Karpas-422 (cell line): Measurements from ENCODE around the gene NDUFA13. TPM values are rescaled to one million over a fixed set of nuclear protein-coding genes. Genes with fewer than 3 reads are reported as not detected.

Source experiments
- DNase-seq: peaks from one replicate; pipeline ENCODE4 v3.0.0-alpha.2; 2015
- H2AFZ ChIP-seq: fragments of 200-600 bp; sonication (generic); 2 replicates; pipeline ENCODE4 v1.6.1; 2014; ENCODE audit warnings: antibody characterized with exemption, low read length, mixed read lengths
- H3K27ac ChIP-seq: fragments of 200-600 bp; sonication (generic); 2 replicates; pipeline ENCODE4 v1.5.1; 2014; ENCODE audit warnings: mild to moderate bottlenecking, low read length, moderate library complexity
- H3K27me3 ChIP-seq: fragments of 200-600 bp; sonication (generic); 2 replicates; pipeline ENCODE4 v1.6.1; 2014; ENCODE audit warnings: low read length, mixed read lengths
- H3K36me3 ChIP-seq: fragments of 200-600 bp; sonication (generic); 2 replicates; pipeline ENCODE4 v1.6.1; 2014; ENCODE audit warnings: low read length, mixed read lengths; ENCODE audit not compliant: insufficient read depth
- H3K4me1 ChIP-seq: fragments of 200-600 bp; sonication (generic); 2 replicates; pipeline ENCODE4 v1.6.1; 2014; ENCODE audit warnings: mild to moderate bottlenecking, low read length, mixed read lengths
- H3K4me2 ChIP-seq: fragments of 200-600 bp; sonication (generic); 2 replicates; pipeline ENCODE4 v1.6.1; 2014; ENCODE audit warnings: low read length, low read depth, mild to moderate bottlenecking; ENCODE audit not compliant: poor library complexity, severe bottlenecking
- H3K4me3 ChIP-seq: fragments of 200-600 bp; sonication (generic); 2 replicates; pipeline ENCODE4 v1.5.1; 2014; ENCODE audit warnings: mild to moderate bottlenecking, antibody characterized with exemption, low read length, mixed read lengths
- H3K79me2 ChIP-seq: fragments of 200-600 bp; sonication (generic); 2 replicates; pipeline ENCODE4 v1.6.1; 2014; ENCODE audit warnings: mild to moderate bottlenecking, low read length, mixed read lengths
- H3K9ac ChIP-seq: fragments of 200-600 bp; sonication (generic); 2 replicates; pipeline ENCODE4 v1.6.0; 2014; ENCODE audit warnings: low read length
- H3K9me2 ChIP-seq: fragments of 200-600 bp; sonication (generic), shearing (Covaris generic); replicated peaks from 2 replicates; pipeline ENCODE4 v1.6.0; 2014; ENCODE audit warnings: mild to moderate bottlenecking, low read length, moderate library complexity; ENCODE audit not compliant: insufficient read depth
- H3K9me3 ChIP-seq: fragments of 300-700, 200-600 bp; sonication (generic); 2 replicates; pipeline ENCODE4 v1.6.1; 2014; ENCODE audit warnings: low read length, mixed read lengths
- H4K20me1 ChIP-seq: fragments of 200-600 bp; sonication (generic); 2 replicates; pipeline ENCODE4 v1.6.1; 2014; ENCODE audit warnings: mild to moderate bottlenecking, antibody characterized with exemption, low read length, low read depth; ENCODE audit not compliant: insufficient read depth
- total RNA-seq: library from RNA; depleted of rRNA; stranded (reverse); fragments of >200 nt; shearing (Covaris generic); gene quantifications from 2 replicates; pipeline ENCODE4 v1.2.3, GENCODE V29; 2014; ENCODE audit warnings: low replicate concordance

Gene NDUFA13
- total RNA-seq, 1 experiment from 2014 or later, result 255 TPM

DNA sequence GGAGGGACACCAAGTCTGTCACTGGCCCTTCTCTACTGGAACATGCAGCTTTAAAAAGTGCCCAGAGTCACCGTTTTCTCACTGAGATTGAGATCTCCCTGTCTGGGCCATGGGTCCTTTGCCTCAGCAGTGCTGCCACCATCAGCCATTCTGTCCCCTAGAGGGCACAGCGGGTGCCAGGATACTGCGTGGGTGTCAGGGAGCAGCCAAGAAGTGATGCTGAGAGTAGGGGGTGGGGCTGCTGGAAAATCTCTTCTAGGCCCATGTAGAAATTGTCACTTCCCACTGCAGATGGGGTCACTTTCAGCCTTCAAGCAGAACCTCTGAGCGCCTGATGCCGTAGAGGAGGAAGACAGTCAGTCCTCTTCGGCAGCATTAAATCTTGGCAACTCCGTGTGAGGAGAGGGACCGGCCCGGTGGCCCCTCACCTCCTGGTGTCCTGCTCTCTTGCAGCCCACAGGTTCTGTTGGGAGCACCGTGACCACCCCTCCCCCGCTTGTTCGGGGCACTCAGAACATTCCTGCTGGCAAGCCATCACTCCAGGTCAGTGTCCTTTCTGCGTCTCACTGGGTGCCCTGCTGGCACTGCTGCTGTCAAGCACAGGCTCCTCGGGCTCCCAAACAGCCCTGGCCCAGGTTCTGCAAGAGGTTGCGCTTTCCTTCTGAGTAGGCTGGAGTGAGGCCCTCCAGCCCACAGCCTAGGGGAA lies 22.0 kb upstream of the NDUFA13 start:
- Histone ChIP-seq H3K9me3 (no peaks in the 10 kb centered on the region), H3K27ac (no peak overlapping the region), H3K9ac (no peak overlapping the region), H2AFZ (no peak overlapping the region), H3K9me2 (no peaks in the 10 kb centered on the region), H3K4me2 (no peak overlapping the region), H3K79me2 (peaks cover 52% of the 10 kb centered on the region), H3K4me3 (no peak overlapping the region), H4K20me1 (0 out of 2 replicates have a peak, but pooled peaks cover 5% of the 10 kb centered on the region), H3K27me3 (no peaks in the 10 kb centered on the region), H3K36me3 (peaks cover 13% of the 10 kb centered on the region; the same call in 1 of the 2 replicates), H3K4me1 (peaks cover 13% of the 10 kb centered on the region)
- no peak for DNase-seq

DNA sequence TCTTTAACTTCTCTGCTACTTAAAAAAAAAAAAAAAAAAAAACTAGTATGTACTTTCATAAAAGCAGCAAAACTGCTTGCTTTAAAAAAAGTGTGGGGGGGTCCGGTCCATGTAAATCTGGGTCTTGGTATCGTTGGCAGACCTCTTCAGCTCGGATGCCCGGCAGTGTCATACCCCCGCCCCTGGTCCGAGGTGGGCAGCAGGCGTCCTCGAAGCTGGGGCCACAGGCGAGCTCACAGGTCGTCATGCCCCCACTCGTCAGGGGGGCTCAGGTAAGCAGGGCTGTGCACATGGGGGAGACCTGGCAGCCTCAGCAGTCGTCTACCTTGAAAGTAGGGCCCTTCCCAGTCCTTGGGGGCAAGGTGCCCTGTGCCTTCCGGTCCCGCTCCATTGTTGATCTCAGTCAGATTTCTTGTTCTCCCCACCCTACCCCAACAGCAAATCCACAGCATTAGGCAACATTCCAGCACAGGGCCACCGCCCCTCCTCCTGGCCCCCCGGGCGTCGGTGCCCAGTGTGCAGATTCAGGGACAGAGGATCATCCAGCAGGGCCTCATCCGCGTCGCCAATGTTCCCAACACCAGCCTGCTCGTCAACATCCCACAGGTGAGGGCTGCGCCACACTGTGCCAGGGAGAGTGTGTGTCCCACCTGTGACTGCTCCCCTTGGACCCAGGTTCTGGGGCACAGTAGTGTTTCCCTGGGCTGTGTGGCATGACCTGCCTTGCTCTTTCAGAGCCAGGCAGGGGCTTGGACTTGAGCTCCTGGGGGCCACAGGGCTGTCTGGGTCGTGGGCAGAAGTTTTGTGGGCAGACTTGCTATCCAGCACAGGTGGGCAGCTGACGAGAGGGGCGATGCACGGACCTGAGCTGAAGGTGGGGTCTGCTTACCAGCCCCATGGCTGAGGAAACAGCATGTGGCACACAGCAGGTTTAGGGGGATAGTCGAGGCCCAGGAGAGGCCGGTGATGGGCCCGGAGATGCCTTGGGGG lies 20.1 kb upstream of the NDUFA13 start:
- Histone ChIP-seq H3K27ac (no peak overlapping the region), H3K4me3 (no peak overlapping the region), H2AFZ (no peak overlapping the region), H3K4me2 (no peak overlapping the region), H3K9ac (no peak overlapping the region), H3K4me1 (no peaks in the 10 kb centered on the region), H3K9me3 (no peaks in the 10 kb centered on the region), H3K79me2 (peaks cover 35% of the 10 kb centered on the region), H3K36me3 (peaks cover 10% of the 10 kb centered on the region; the same call in 1 of the 2 replicates), H3K27me3 (no peaks in the 10 kb centered on the region), H3K9me2 (no peaks in the 10 kb centered on the region), H4K20me1 (0 out of 2 replicates have a peak, but pooled peaks cover 5% of the 10 kb centered on the region)
- no peak for DNase-seq

DNA sequence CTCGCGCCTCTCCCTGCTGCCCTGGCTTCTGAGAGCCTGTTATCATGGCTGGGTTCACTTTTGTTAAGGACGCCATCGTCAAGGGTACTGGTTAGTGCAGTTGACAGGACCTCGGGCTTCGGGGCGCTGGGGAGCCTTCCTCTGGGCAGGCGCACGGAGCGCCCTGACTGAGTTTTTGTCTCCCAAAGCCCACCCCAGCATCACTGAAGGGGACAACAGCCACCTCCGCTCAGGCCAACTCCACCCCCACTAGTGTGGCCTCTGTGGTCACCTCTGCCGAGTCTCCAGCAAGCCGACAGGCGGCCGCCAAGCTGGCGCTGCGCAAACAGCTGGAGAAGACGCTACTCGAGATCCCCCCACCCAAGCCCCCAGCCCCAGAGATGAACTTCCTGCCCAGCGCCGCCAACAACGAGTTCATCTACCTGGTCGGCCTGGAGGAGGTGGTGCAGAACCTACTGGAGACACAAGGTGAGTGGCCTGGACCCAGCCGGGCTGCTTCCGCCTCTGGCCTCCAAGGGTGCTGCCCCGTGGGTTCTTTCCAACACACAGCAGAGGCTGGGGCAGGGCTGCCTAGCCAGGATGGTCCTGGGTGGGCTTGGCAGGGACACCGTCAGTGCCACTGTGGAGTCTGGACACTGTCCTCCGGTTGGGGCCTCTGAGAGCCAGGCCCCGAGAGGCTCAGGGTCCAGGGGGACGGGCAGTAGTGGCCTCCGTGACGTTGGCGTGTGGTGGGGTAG lies 17.6 kb upstream of the NDUFA13 start:
- H3K9me2 ChIP-seq, result no peaks in the 10 kb centered on the region
- no peaks in the 10 kb centered on the region for H3K27me3 ChIP-seq
- no peak overlapping the region for H3K4me3 ChIP-seq
- H3K9me3 ChIP-seq, result no peaks in the 10 kb centered on the region
- H2AFZ ChIP-seq, result no peak overlapping the region
- H3K9ac ChIP-seq, result no peak overlapping the region
- no peak overlapping the region for H3K27ac ChIP-seq
- no peak overlapping the region for H3K4me2 ChIP-seq
- H3K79me2 ChIP-seq, result 0 out of 2 replicates have a peak, but pooled peaks cover 13% of the 10 kb centered on the region
- H3K36me3 ChIP-seq, result peaks cover 6% of the 10 kb centered on the region; the same call in 1 of the 2 replicates
- no peaks in the 10 kb centered on the region for H4K20me1 ChIP-seq
- DNase-seq, result no peak
- H3K4me1 ChIP-seq, result no peaks in the 10 kb centered on the region

GRCh38 chr19:19499272-19499995 lies 16.6 kb upstream of the NDUFA13 start:
- Histone ChIP-seq H3K4me3 (no peak overlapping the region), H2AFZ (no peak overlapping the region), H3K4me1 (no peaks in the 10 kb centered on the region), H3K9me3 (no peaks in the 10 kb centered on the region), H3K27me3 (no peaks in the 10 kb centered on the region), H3K79me2 (0 out of 2 replicates have a peak, but pooled peaks cover 6% of the 10 kb centered on the region), H3K9ac (no peak overlapping the region), H3K27ac (no peak overlapping the region), H3K4me2 (no peak overlapping the region), H4K20me1 (no peaks in the 10 kb centered on the region), H3K36me3 (peaks cover 4% of the 10 kb centered on the region; the same call in 1 of the 2 replicates), H3K9me2 (no peaks in the 10 kb centered on the region)
- DNase-seq, result no peak

DNA sequence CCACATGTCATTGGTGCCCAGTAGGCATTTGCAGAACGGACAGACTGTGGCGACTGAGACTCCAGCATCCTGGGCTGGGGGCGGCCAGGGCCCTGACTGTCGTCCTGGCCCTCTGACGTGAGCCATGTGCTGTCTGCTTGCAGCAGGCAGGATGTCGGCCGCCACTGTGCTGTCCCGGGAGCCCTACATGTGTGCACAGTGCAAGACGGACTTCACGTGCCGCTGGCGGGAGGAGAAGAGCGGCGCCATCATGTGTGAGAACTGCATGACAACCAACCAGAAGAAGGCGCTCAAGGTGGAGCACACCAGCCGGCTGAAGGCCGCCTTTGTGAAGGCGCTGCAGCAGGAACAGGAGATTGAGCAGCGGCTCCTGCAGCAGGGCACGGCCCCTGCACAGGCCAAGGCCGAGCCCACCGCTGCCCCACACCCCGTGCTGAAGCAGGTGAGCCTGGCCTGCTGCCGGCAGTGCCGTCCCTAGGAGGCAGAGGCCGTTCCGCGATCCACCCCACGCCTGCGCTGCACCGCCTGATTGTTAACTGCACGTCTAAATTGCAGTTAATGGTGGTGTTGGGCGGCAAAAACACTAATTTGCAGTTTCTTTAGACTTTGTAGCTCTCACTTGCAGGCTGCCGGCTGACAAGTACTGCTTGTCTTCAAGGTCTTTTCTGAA lies 14.9 kb upstream of the NDUFA13 start:
- no peaks in the 10 kb centered on the region for H3K4me1 ChIP-seq
- no peak for DNase-seq
- no peak overlapping the region for H3K27ac ChIP-seq
- no peaks in the 10 kb centered on the region for H3K27me3 ChIP-seq
- 0 out of 2 replicates have a peak, but pooled peaks cover under 1% of the 10 kb centered on the region for H3K79me2 ChIP-seq
- H3K9ac ChIP-seq, result no peak overlapping the region
- H3K9me3 ChIP-seq, result no peaks in the 10 kb centered on the region
- H4K20me1 ChIP-seq, result no peaks in the 10 kb centered on the region
- no peak overlapping the region for H3K4me3 ChIP-seq
- 0 out of 2 replicates have a peak, but pooled peaks cover 10% of the 10 kb centered on the region for H3K36me3 ChIP-seq
- H2AFZ ChIP-seq, result no peak overlapping the region
- no peak overlapping the region for H3K4me2 ChIP-seq
- no peaks in the 10 kb centered on the region for H3K9me2 ChIP-seq

- Histone ChIP-seq H3K9me3 (no peaks in the 10 kb centered on the region), H3K4me2 (no peak overlapping the region), H3K4me1 (no peaks in the 10 kb centered on the region), H4K20me1 (no peaks in the 10 kb centered on the region), H3K27ac (no peak overlapping the region), H3K9ac (no peak overlapping the region), H3K27me3 (no peaks in the 10 kb centered on the region), H3K79me2 (no peaks in the 10 kb centered on the region), H3K36me3 (0 out of 2 replicates have a peak, but pooled peaks cover 10% of the 10 kb centered on the region), H3K9me2 (no peaks in the 10 kb centered on the region), H3K4me3 (no peak overlapping the region), H2AFZ (no peak overlapping the region)
- no peak for DNase-seq
Observed at GRCh38 chr19:19501798-19502197, 14.2 kb upstream of the NDUFA13 start.

- H3K36me3 ChIP-seq, result 0 out of 2 replicates have a peak, but pooled peaks cover 10% of the 10 kb centered on the region
- DNase-seq, result no peak
- no peak overlapping the region for H3K9ac ChIP-seq
- H3K27me3 ChIP-seq, result no peaks in the 10 kb centered on the region
- no peak overlapping the region for H3K4me3 ChIP-seq
- no peaks in the 10 kb centered on the region for H3K79me2 ChIP-seq
- H3K4me1 ChIP-seq, result no peaks in the 10 kb centered on the region
- H4K20me1 ChIP-seq, result no peaks in the 10 kb centered on the region
- H3K27ac ChIP-seq, result no peak overlapping the region
- H3K4me2 ChIP-seq, result no peak overlapping the region
- no peaks in the 10 kb centered on the region for H3K9me3 ChIP-seq
- H2AFZ ChIP-seq, result no peak overlapping the region
- H3K9me2 ChIP-seq, result no peaks in the 10 kb centered on the region
Observed at GRCh38 chr19:19502281-19502680, 13.7 kb upstream of the NDUFA13 start.
